H1 (cell line): Measurements from ENCODE around the gene CLN6. TPM values are rescaled to one million over a fixed set of nuclear protein-coding genes. Genes with fewer than 3 reads are reported as not detected.

ENCODE experiments used
- CTCF ChIA-PET: fragments of 300-600 bp; sonication (Branson Sonifier 250); formaldehyde crosslinking; loops from one replicate; lab custom pipeline; 2021; ENCODE audit not compliant: partially characterized antibody; lab: Charles Lee
- POLR2A ChIA-PET: fragments of 300-600 bp; sonication (Branson Sonifier 250); formaldehyde crosslinking; loops from one replicate; lab custom pipeline; 2021; ENCODE audit warnings: inconsistent platforms; ENCODE audit not compliant: partially characterized antibody; lab: Charles Lee
- DNase-seq, 2 experiments: peaks; one replicate each; pipeline versions ENCODE4 v3.0.0 to v3.0.0-alpha.2; 2010 to 2022; ENCODE audit warnings: low spot score in 2 of 2, low read depth in 1 of 2, mixed read lengths in 1 of 2
- FAIRE-seq: peaks from 2 replicates; lab custom pipeline; 2011; peaks lifted over from hg19 to GRCh38; lab: Jason Lieb, UNC
- H2AFZ ChIP-seq: 2 replicates; pipeline ENCODE4 v1.8.1; 2012; ENCODE audit warnings: low read length, inconsistent platforms
- H2AK5ac ChIP-seq: 2 replicates; pipeline ENCODE4 v1.6.1; 2013; ENCODE audit warnings: low read depth, low read length
- H2BK120ac ChIP-seq: replicated peaks from 2 replicates; pipeline ENCODE3; 2013; ENCODE audit warnings: low read depth, low read length, inconsistent platforms
- H2BK12ac ChIP-seq: 2 replicates; pipeline ENCODE4 v1.6.1; 2013; ENCODE audit warnings: low read depth, low read length
- H2BK15ac ChIP-seq: 2 replicates; pipeline ENCODE4 v1.6.1; 2013; ENCODE audit warnings: low read length
- H2BK20ac ChIP-seq: 2 replicates; pipeline ENCODE4 v1.6.1; 2013; ENCODE audit warnings: low read length
- H2BK5ac ChIP-seq: 2 replicates; pipeline ENCODE4 v1.6.1; 2013; ENCODE audit warnings: low read depth, low read length
- H3K14ac ChIP-seq: 2 replicates; pipeline ENCODE4 v1.6.1; 2013; ENCODE audit warnings: inconsistent platforms; ENCODE audit not compliant: insufficient read length
- H3K18ac ChIP-seq: 2 replicates; pipeline ENCODE4 v1.6.1; 2013; ENCODE audit warnings: low read length; ENCODE audit errors: extremely low read depth
- H3K23ac ChIP-seq: 2 replicates; pipeline ENCODE4 v1.6.1; 2013; ENCODE audit warnings: inconsistent platforms; ENCODE audit not compliant: insufficient read length
- H3K23me2 ChIP-seq: 2 replicates; pipeline ENCODE4 v1.6.1; 2013; ENCODE audit warnings: low read depth, low read length
- H3K27ac ChIP-seq: 2 replicates; pipeline ENCODE4 v1.6.1; 2011; ENCODE audit warnings: low read depth, low read length, inconsistent platforms
- H3K27me3 ChIP-seq, 4 experiments: replicated peaks in 1 of 4; 1 replicate in 1 of 4; 2 replicates in 3 of 4; pipeline versions ENCODE4 v1.6.1 to v1.8.1; 2011 to 2013; ENCODE audit warnings: low read length in 3 of 4, mild to moderate bottlenecking in 3 of 4, inconsistent platforms in 2 of 4, mixed read lengths in 2 of 4, moderate library complexity in 1 of 4; ENCODE audit not compliant: control insufficient read depth in 3 of 4, insufficient read depth in 3 of 4; ENCODE audit errors: extremely low read depth in 1 of 4
- H3K36me3 ChIP-seq, 4 experiments: 2 replicates each; pipeline versions ENCODE4 v1.6.1 to v1.8.1; 2011 to 2013; ENCODE audit warnings: mild to moderate bottlenecking in 4 of 4, low read length in 3 of 4, moderate library complexity in 2 of 4, control low read depth in 1 of 4, inconsistent platforms in 1 of 4; ENCODE audit not compliant: insufficient read depth in 4 of 4, control insufficient read depth in 2 of 4
- H3K4ac ChIP-seq: replicated peaks from 2 replicates; pipeline ENCODE3; 2013; ENCODE audit warnings: low read length, low read depth, mixed read lengths, inconsistent platforms; ENCODE audit not compliant: insufficient read length
- H3K4me1 ChIP-seq, 4 experiments: replicated peaks in 1 of 4; 1 replicate in 1 of 4; 2 replicates in 3 of 4; pipeline versions ENCODE4 v1.6.1 to v1.8.1; 2011 to 2013; ENCODE audit warnings: low read length in 3 of 4, inconsistent platforms in 2 of 4, mixed read lengths in 1 of 4; ENCODE audit not compliant: insufficient read depth in 4 of 4, control insufficient read depth in 3 of 4
- H3K4me2 ChIP-seq, 2 experiments: 2 replicates each; pipeline versions ENCODE4 v1.6.1 to v1.8.1; 2011 to 2013; ENCODE audit warnings: low read depth in 2 of 2, low read length in 2 of 2, control low read depth in 1 of 2, inconsistent platforms in 1 of 2, mild to moderate bottlenecking in 1 of 2; ENCODE audit not compliant: insufficient read depth in 1 of 2
- H3K4me3 ChIP-seq, 4 experiments: fragments of 200-600, 300-600 bp in 1 of 4; sonication (generic), shearing (Covaris generic), sonication (Bioruptor Twin) in 1 of 4; 2 replicates each; pipeline versions ENCODE4 v1.5.1 to v1.8.1; 2011 to 2016; ENCODE audit warnings: low read length in 4 of 4, low read depth in 3 of 4, control low read depth in 2 of 4, inconsistent platforms in 2 of 4, mild to moderate bottlenecking in 2 of 4, mixed read lengths in 1 of 4, moderate library complexity in 1 of 4; ENCODE audit not compliant: insufficient read depth in 2 of 4; ENCODE audit errors: extremely low read depth in 1 of 4
- H3K56ac ChIP-seq: replicated peaks from 2 replicates; pipeline ENCODE3; 2013; ENCODE audit warnings: low read depth, mild to moderate bottlenecking, mixed read lengths, low read length, inconsistent platforms; ENCODE audit not compliant: insufficient read length
- H3K79me1 ChIP-seq: 2 replicates; pipeline ENCODE4 v1.6.1; 2013; ENCODE audit warnings: low read depth, low read length, control low read depth
- H3K79me2 ChIP-seq, 2 experiments: 2 replicates each; pipeline versions ENCODE4 v1.6.1 to v1.8.1; 2012 to 2013; ENCODE audit warnings: low read length in 2 of 2, mild to moderate bottlenecking in 2 of 2, inconsistent platforms in 1 of 2; ENCODE audit not compliant: insufficient read depth in 2 of 2, control insufficient read depth in 1 of 2
- H3K9ac ChIP-seq, 4 experiments: replicated peaks in 1 of 4; 1 replicate in 1 of 4; 2 replicates in 3 of 4; pipeline versions ENCODE4 v1.6.1 to v1.8.1; 2011 to 2013; ENCODE audit warnings: low read depth in 3 of 4, low read length in 3 of 4, control low read depth in 2 of 4, mild to moderate bottlenecking in 2 of 4, moderate library complexity in 2 of 4, inconsistent platforms in 1 of 4; ENCODE audit errors: extremely low read depth in 1 of 4
- H3K9me3 ChIP-seq, 2 experiments: 2 replicates each; pipeline versions ENCODE4 v1.6.1 to v1.8.1; 2012 to 2013; ENCODE audit warnings: mild to moderate bottlenecking in 2 of 2, moderate library complexity in 2 of 2, control low read depth in 1 of 2, inconsistent platforms in 1 of 2, low read depth in 1 of 2, low read length in 1 of 2, mixed read lengths in 1 of 2; ENCODE audit not compliant: insufficient read depth in 2 of 2
- H4K20me1 ChIP-seq, 2 experiments: replicated peaks in 1 of 2; 2 replicates each; pipeline versions ENCODE3 to v1.8.1; 2011 to 2013; ENCODE audit warnings: inconsistent platforms in 2 of 2, low read length in 2 of 2, mild to moderate bottlenecking in 1 of 2; ENCODE audit not compliant: insufficient read depth in 2 of 2, control insufficient read depth in 1 of 2
- H4K5ac ChIP-seq: 2 replicates; pipeline ENCODE4 v1.6.1; 2013; ENCODE audit warnings: low read length, low read depth, mixed read lengths, inconsistent platforms; ENCODE audit not compliant: insufficient read length
- H4K8ac ChIP-seq: 2 replicates; pipeline ENCODE4 v1.8.0; 2013; ENCODE audit warnings: mild to moderate bottlenecking, moderate library complexity, low read length, inconsistent platforms; ENCODE audit not compliant: insufficient read depth; ENCODE audit errors: extremely low read depth
- H4K91ac ChIP-seq: replicated peaks from 2 replicates; pipeline ENCODE3; 2013; ENCODE audit warnings: low read length, mixed read lengths, inconsistent platforms; ENCODE audit not compliant: insufficient read length
- SP4 ChIP-seq: IDR thresholded peaks from 2 replicates; pipeline ENCODE4 v1.6.1; 2012; ENCODE audit warnings: low read length, inconsistent platforms
- WGBS, 2 experiments: shearing (Covaris generic) in 1 of 2; methylation state at CpG; one replicate each; pipeline versions ENCODE4 v1.1.6 to v1.1.7; 2013 to 2015; ENCODE audit warnings: low lambda C conversion rate in 2 of 2, mixed read lengths in 2 of 2, inconsistent platforms in 1 of 2, low coverage in 1 of 2, missing lambda C conversion rate in 1 of 2; ENCODE audit not compliant: insufficient replicate concordance in 2 of 2, insufficient coverage in 1 of 2, insufficient read length in 1 of 2; ENCODE audit errors: extremely low coverage in 1 of 2, missing lambda C conversion rate in 1 of 2; 5-methylcytosine and 5-hydroxymethylcytosine counted together
- polyA plus RNA-seq, 7 experiments: library from polyadenylated mRNA; depleted of rRNA in 3 of 7; stranded (reverse) in 5 of 7; unstranded in 2 of 7; fragments of >200 nt in 5 of 7; fragments of 200-250 nt in 2 of 7; gene quantifications; 1 replicate in 5 of 7; 2 replicates in 1 of 7; 4 replicates in 1 of 7; pipeline versions ENCODE4 v1.2.1 to v1.2.3, GENCODE V29; 2011 to 2013; ENCODE audit warnings: missing spikeins in 2 of 7, mixed read lengths in 2 of 7
- total RNA-seq: library from RNA; stranded (reverse); fragmentation: NEBNext Ultra II Directional; extraction: Animal tissue kit (Norgen Biotek cat#: 25700); gene quantifications from 2 replicates; pipeline ENCODE4 v1.2.1, GENCODE V29; 2021

CLN6 gene
- total and polyA plus RNA-seq, 2 of the 8 experiments (the other 6 are each of a cell fraction or from before 2014, with no cell fraction given): 60.0 to 137 TPM

DNA sequence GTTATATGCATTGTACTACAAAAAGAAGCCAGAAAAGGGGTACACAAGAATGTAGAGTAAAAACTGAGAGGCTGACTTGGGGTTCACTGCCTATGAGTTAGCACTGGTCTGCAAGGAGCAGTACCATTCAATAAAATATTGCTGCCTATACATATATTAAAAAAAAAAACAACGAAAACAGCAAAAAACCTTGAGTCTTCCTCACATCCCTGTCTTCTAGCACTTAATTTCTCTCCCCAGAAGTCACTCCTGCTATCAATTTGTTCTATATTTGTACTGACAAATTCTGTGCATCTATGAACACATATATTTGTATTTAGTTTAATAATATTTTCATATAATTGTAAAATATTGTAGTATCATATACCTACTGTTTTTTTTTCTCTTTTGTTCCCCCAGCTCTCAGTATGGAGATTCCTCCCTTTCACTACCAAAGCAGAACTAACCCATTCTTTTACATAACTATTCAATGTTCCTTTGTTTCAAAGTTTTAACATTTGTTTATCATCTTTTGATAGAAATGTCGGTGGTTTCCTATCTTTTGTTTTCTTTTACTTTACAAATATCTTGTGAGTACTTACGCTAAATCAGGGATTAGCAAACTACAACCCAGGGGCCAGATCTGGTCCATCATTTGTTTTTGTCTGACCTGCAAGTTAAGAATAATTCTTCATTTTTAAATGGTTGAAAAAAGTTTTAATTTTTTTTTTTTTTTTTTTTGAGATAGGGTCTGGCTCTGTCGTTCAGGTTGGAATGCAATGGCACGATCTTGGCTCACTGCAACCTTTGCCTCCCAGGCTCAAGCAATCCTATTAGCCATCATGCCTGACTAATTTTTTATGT, 33.2 kb upstream of the CLN6 start:
- peak overlapping the region; percentile 52 to 64 for H3K4me2 ChIP-seq
- no peaks in the 10 kb centered on the region for H3K79me2 ChIP-seq
- no peaks in the 10 kb centered on the region; the same call in 1 of the 2 replicates for H3K23me2 ChIP-seq
- no peak overlapping the region for H3K4ac ChIP-seq
- no peaks in the 10 kb centered on the region for H3K79me1 ChIP-seq
- DNase-seq (no peak), FAIRE-seq (peak; percentile 36)
- H4K91ac ChIP-seq: peak overlapping the region; percentile 77
- H3K56ac ChIP-seq: no peak overlapping the region
- H2BK20ac ChIP-seq: peak overlapping the region; percentile 96; the same call in 1 of the 2 replicates
- H3K18ac ChIP-seq: peak overlapping the region; percentile 80; the same call in 1 of the 2 replicates
- H3K36me3 ChIP-seq: no peaks in the 10 kb centered on the region
- no peaks in the 10 kb centered on the region; a peak in 1 of 4 replicates for H3K9me3 ChIP-seq
- no peak overlapping the region for H2AFZ ChIP-seq
- H3K4me1 ChIP-seq: peaks cover 3 to 22% (median 12%) of the 10 kb centered on the region in 4 experiments; a peak in 3 of 7 replicates
- no peak overlapping the region for H2BK12ac ChIP-seq
- H3K14ac ChIP-seq: no peak overlapping the region
- H2AK5ac ChIP-seq: no peak overlapping the region
- H4K8ac ChIP-seq: no peak overlapping the region
- no peak overlapping the region for H3K23ac ChIP-seq
- no peak overlapping the region for H3K9ac ChIP-seq
- no peaks in the 10 kb centered on the region for H3K27me3 ChIP-seq
- no peak overlapping the region for H2BK15ac ChIP-seq
- CTCF ChIA-PET: interaction anchor here (0.8 to 1.8 kb wide), 4 partner anchors 9 to 46 kb away, joined by 3 to 8 read pairs (median 4); no protein-coding TSS in a partner anchor
- H2BK120ac ChIP-seq: peak overlapping the region; percentile 97
- POLR2A ChIA-PET: interaction anchor here (1.0 to 5.8 kb wide), 2 partner anchors 10 to 14 kb away, joined by 3 to 50 read pairs; partner anchors contain the start of gene FEM1B
- peak overlapping the region in 1 of 4 experiments; percentile 36; a peak in 1 of 8 replicates for H3K4me3 ChIP-seq
- H2BK5ac ChIP-seq: peak overlapping the region; percentile 76; the same call in 1 of the 2 replicates
- WGBS, 2 experiments: 19% methylated on average over 4 of the region's 5 CpGs; no CpG with 5 or more reads in 1 of the 2 experiments
- no peaks in the 10 kb centered on the region for H4K20me1 ChIP-seq
- peak overlapping the region; percentile 95 for H4K5ac ChIP-seq
- peak overlapping the region; percentile 63; the same call in 1 of the 2 replicates for H3K27ac ChIP-seq
- TF ChIP-seq SP4: no peak
